ENCODE measurements around the gene SLC6A18. TPM values are rescaled to one million over a fixed set of nuclear protein-coding genes. Genes with fewer than 3 reads are reported as not detected.
A peak's percentile ranks its signal among the peaks of the same experiment; 100 is the strongest.
"Not testable (repeated sequence)": the region's sequence is repeated elsewhere in the genome, so short reads cannot be mapped to it uniquely, and the experiment has no call there.

The SLC6A18 gene
- total RNA-seq, 1 donor from 2014 or later: not detected

DNA sequence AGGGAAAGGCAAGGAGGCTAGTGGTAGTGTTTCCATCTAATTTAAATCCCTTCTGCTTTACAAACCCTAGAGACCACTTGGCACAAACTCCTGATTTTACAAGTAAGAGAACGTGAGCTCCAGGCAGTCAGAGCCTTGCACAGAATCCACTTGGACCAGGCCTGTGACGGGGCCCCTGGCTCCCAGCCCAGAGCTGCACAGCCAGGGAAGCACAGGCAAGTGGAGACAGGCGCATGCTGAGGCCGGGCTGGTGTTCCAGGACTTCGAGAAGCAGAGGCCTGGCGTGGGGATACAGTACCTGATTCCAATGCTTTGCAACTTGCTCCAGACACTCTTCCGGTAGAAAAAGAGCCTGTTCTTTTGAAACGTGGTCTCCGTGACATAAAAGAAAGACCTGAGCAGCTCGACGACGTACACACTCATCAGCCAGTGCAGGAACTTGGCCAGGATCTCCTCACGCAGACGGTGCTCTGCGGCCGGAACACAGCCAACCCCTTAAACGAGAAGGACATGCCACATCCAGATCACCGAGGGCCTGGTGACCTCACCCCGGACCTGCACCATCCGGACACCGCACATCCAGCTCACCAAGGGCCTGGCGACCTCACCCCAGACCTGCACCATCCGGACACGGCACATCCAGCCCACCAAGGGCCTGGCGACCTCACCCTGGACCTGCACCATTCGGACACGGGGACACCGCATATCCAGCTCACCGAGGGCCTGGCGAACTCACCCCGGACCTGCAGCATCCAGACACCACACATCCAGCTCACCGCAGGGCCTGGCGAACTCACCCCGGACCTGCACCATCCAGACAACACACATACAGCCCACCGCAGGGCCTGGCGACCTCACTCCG is 57.2 kb downstream of the SLC6A18 start:
- intact Hi-C loops (cut with DNase I): no loop called here
- peak; percentile 75 for DNase-seq (ENCODE audit: low spot score)

DNA sequence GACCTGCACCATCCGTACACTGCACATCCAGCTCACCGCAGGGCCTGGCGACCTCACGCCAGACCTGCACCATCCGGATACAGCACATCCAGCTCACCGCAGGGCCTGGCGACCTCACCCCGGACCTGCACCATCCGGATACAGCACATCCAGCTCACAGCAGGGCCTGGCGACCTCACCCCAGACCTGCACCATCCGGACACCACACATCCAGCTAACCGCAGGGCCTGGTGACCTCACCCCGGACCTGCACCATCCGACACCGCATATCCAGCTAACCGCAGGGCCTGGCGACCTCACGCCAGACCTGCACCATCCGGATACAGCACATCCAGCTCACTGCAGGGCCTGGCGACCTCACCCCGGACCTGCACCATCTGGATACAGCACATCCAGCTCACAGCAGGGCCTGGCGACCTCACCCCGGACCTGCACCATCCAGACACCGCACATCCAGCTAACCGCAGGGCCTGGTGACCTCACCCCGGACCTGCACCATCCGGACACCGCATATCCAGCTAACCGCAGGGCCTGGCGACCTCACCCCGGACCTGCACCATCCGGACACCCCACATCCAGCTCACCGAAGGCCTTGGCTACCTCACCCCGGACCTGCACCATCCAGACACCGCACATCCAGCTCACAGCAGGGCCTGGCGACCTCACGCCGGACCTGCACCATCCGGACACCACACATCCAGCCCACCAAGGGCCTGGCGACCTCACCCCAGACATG is 58.0 kb downstream of the SLC6A18 start:
- DNase-seq (ENCODE audit: low spot score): peak; percentile 24
- intact Hi-C loops (cut with DNase I): not testable (repeated sequence)

DNA sequence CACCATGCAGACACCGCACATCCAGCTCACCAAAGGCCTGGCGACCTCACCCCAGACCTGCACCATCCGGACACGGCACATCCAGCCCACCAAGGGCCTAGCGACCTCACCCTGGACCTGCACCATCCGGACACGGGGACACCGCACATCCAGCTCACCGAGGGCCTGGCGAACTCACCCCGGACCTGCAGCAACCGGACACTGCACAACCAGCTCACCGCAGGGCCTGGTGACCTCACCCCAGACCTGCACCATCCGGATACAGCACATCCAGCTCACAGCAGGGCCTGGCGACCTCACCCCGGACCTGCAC is 58.5 kb downstream of the SLC6A18 start:
- peak; percentile 67 for DNase-seq (ENCODE audit: low spot score)
- intact Hi-C loops (cut with DNase I): not testable (repeated sequence)

DNA sequence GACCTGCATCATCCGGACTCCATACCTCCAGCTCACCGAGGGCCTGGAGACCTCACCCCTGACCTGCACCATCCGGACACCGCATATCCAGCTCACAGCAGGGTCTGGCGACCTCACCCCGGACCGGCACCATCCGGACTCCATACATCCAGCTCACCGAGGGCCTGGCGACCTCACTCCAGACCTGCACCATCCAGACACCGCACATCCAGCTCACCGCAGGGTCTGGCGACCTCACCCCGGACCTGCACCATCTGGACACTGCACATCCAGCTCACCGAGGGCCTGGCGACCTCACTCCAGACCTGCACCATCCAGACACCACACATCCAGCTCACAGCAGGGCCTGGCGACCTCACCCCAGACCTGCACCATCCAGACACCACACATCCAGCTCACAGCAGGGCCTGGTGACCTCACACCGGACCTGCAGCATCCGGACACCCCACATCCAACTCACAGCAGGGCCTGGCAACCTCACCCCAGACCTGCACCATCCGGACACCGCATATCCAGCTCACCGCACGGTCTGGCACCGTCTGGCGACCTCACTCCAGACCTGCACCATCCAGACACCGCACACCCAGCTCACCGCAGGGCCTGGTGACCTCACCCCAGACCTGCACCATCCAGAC is 59.3 kb downstream of the SLC6A18 start:
- DNase-seq (ENCODE audit: low spot score); intact Hi-C loops (cut with DNase I): not testable (repeated sequence)

DNA sequence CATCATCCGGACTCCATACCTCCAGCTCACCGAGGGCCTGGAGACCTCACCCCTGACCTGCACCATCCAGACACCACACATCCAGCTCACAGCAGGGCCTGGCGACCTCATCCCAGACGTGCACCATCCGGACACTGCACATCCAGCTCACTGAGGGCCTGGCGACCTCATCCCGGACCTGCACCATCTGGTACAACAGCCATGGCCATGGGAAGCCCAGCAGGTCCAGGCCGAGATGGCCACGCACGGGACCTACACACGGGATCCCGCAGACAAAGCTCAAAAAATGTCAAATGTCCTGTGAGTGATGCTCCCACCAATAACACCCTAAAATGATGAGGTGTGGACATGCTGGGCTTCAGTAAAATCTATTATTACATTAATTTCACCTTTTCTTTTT is 60.0 kb downstream of the SLC6A18 start:
- no peak for DNase-seq (ENCODE audit: low spot score)
- intact Hi-C loops (cut with DNase I): no loop called here

DNA sequence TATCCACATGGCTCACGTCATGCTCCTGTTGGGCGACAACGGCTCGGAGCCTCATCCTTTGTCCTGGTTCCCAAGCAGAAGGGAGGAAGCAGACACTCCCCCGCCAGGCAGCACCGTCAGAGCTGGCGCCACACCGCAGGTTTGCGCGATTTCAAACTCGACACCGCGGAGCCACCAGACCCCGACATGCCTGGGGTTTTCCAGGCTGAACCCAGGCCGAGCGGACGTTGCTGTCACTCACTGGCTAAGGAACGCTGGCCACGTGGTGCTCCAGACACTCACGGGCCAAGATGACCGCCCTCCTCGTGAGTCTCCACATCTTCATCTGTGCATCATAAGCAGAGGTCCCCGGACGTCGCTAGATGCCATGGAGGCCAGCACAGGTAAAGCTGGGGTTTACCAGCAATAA is 60.7 kb downstream of the SLC6A18 start:
- intact Hi-C loops (cut with DNase I): no loop called here
- no peak for DNase-seq (ENCODE audit: low spot score)

DNA sequence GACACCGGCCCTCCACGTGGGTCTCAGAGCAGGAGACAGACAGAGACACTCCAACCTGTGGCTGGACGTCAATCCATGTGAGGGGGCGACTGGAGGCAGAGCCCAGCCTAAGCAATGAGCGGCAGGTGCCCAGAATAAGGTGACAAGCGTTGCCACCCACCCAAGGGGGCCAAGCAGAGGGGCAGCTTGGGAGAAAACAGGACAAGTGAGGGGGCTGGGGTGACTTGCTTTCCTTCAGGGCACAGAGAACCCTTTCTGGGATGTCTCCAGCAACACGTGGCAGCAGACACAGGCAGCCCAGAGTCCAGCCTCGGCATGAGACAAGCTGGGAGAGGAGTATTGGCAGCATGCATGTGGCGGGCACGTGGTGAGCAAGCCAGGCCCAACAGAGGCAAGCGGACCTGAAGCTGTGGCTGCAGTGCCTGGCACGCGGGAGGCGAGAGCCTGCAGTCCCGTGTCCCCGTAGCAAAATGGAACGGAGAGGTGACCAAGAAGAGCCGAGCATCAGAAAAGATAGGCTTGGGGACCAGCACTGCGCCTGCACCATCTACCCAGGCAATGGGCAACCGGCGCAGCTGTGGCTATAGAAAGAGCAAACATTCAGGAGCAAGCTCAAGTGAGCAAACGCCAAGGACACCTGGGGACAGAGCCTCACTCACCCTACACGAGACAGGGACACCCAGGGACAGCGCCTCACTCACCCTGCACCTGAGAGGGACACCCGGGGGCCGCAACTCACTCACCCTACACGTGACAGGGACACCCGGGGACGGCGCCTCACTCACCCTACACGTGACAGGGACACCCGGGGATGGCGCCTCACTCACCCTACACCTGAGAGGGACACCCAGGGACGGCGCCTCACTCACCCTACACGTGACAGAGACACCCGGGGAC is 63.5 kb downstream of the SLC6A18 start:
- intact Hi-C loops (cut with DNase I): no loop called here
- DNase-seq (ENCODE audit: low spot score): no peak

DNA sequence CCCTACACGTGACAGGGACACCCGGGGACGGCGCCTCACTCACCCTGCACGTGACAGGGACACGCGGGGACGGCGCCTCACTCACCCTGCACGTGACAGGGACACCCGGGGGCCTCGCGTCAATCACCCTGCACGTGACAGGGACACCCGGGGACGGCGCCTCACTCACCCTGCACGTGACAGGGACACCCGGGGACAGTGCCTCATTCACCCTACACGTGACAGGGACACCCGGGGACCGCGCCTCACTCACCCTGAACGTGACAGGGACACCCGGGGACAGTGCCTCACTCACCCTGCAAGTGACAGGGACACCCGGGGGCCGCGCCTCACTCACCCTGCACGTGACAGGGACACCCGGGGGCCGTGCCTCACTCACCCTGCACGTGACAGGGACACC is 64.4 kb downstream of the SLC6A18 start:
- DNase-seq (ENCODE audit: low spot score); intact Hi-C loops (cut with DNase I): not testable (repeated sequence)

DNA sequence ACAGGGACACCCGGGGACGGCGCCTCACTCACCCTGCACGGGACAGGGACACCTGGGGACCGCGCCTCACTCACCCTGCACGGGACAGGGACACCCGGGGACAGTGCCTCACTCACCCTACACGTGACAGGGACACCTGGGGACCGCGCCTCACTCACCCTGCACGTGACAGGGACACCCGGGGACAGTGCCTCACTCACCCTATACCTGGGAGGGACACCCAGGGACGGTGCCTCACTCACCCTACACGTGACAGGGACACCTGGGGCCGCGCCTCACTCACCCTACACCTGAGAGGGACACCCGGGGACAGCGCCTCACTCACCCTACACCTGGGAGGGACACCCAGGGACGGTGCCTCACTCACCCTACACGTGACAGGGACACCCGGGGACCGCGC is 65.8 kb downstream of the SLC6A18 start:
- DNase-seq (ENCODE audit: low spot score); intact Hi-C loops (cut with DNase I): not testable (repeated sequence)

DNA sequence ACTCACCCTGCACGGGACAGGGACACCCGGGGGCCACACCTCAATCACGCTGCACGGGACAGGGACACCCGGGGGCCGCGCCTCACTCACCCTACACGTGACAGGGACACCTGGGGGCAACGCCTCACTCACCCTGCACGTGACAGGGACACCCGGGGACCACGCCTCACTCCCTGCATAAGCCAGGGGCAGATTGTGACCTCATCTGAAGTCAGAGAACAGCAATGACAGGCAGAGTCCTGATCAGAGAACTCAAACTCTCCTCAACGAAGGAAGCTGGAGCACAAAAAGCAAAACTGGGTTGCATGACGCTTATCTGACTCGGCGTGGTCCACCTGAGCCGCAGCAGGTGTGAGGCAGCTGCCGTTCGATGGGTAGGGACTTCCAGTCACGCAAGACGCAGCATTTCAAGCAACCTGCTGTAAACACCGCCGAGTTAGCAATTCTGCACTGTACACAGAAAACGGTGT is 66.5 kb downstream of the SLC6A18 start:
- DNase-seq (ENCODE audit: low spot score): no peak
- intact Hi-C loops (cut with DNase I): no loop called here

DNA sequence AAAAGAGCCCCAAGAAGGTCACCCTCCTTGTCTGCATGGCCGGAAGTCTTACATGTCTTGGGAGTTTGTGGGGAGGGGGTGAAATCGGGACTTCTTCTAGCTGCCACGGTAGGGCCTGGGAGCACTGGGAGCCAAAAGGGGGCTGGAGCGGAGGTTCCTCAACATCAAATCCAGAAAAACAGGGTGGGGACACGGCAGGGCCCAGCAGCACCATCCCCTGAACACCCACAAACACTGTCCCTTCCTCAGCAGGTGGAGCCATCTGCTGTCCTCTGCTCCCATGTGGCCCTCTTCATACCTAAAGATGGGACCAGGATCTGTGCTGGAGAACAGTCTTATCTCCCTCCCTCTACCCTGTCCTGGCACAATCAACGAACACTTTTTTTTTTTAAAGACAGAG is 67.0 kb downstream of the SLC6A18 start:
- DNase-seq (ENCODE audit: low spot score): no peak
- intact Hi-C loops (cut with DNase I): no loop called here

DNA sequence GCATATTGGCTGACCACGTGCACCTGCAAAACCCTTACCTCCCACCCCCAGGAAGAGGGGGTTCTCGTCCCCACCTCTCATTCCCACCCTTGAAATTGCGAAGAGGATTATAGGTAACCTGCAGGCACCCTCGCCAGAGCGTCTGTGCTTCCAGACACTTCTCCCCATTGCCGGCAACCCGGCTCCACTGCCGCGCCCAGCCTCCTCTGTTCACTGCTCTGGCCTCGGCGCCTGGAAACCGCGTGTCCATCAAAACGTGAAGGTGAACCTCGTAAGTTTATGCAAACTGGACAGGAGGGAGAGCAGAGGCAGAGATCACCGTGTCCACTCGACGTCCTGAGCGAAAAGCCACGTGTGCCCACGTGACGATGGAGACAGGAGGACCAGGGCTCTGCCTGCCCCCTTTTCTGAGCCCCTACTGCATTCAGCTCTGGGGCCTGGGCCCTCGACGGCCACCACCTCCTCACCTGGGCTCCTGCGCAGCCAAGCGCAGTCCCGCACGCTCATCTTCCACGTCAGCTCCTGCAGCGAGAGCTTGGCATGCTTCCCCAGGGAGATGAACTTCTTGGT is 67.8 kb downstream of the SLC6A18 start:
- no peak for DNase-seq (ENCODE audit: low spot score)
- intact Hi-C loops (cut with DNase I): no loop called here

DNA sequence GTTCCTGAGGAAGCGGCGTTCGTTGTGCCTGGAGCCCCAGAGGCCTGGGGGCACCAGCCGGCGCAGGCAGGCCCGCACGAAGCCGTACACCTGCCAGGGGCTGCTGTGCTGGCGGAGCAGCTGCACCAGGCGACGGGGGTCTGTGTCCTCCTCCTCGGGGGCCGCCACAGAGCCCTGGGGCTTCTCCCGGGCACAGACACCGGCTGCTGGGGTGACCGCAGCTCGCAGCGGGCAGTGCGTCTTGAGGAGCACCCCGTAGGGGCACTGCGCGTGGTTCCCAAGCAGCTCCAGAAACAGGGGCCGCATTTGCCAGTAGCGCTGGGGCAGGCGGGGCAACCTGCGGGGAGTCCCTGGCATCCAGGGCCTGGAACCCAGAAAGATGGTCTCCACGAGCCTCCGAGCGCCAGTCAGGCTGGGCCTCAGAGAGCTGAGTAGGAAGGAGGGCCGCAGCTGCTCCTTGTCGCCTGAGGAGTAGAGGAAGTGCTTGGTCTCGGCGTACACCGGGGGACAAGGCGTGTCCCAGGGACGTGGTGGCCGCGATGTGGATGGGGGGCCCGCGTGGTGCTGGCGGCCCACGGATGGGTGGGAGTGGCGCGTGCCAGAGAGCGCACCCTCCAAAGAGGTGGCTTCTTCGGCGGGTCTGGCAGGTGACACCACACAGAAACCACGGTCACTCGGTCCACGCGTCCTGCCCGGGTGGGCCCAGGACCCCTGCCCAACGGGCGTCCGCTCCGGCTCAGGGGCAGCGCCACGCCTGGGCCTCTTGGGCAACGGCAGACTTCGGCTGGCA is 68.4 kb downstream of the SLC6A18 start:
- intact Hi-C loops (cut with DNase I): no loop called here
- DNase-seq (ENCODE audit: low spot score): no peak

DNA sequence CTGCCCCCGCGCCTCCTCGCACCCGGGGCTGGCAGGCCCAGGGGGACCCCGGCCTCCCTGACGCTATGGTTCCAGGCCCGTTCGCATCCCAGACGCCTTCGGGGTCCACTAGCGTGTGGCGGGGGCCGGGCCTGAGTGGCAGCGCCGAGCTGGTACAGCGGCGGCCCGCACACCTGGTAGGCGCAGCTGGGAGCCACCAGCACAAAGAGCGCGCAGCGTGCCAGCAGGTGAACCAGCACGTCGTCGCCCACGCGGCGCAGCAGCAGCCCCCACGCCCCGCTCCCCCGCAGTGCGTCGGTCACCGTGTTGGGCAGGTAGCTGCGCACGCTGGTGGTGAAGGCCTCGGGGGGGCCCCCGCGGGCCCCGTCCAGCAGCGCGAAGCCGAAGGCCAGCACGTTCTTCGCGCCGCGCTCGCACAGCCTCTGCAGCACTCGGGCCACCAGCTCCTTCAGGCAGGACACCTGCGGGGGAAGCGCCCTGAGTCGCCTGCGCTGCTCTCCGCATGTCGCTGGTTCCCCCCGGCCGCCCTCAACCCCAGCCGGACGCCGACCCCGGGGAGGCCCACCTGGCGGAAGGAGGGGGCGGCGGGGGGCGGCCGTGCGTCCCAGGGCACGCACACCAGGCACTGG is 69.1 kb downstream of the SLC6A18 start:
- DNase-seq (ENCODE audit: low spot score): no peak
- intact Hi-C loops (cut with DNase I): no loop called here

DNA sequence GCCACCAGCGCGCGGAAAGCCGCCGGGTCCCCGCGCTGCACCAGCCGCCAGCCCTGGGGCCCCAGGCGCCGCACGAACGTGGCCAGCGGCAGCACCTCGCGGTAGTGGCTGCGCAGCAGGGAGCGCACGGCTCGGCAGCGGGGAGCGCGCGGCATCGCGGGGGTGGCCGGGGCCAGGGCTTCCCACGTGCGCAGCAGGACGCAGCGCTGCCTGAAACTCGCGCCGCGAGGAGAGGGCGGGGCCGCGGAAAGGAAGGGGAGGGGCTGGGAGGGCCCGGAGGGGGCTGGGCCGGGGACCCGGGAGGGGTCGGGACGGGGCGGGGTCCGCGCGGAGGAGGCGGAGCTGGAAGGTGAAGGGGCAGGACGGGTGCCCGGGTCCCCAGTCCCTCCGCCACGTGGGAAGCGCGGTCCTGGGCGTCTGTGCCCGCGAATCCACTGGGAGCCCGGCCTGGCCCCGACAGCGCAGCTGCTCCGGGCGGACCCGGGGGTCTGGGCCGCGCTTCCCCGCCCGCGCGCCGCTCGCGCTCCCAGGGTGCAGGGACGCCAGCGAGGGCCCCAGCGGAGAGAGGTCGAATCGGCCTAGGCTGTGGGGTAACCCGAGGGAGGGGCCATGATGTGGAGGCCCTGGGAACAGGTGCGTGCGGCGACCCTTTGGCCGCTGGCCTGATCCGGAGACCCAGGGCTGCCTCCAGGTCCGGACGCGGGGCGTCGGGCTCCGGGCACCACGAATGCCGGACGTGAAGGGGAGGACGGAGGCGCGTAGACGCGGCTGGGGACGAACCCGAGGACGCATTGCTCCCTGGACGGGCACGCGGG is 69.9 kb downstream of the SLC6A18 start, which contains the start of gene TERT:
Gene TERT (minus strand): TSS at position 234 of the 815 bp plus-strand sequence. CDS start 79 bp downstream, at position 155.
- DNase-seq (ENCODE audit: low spot score): peak; percentile 61
- intact Hi-C loops (cut with DNase I): no loop called here

DNA sequence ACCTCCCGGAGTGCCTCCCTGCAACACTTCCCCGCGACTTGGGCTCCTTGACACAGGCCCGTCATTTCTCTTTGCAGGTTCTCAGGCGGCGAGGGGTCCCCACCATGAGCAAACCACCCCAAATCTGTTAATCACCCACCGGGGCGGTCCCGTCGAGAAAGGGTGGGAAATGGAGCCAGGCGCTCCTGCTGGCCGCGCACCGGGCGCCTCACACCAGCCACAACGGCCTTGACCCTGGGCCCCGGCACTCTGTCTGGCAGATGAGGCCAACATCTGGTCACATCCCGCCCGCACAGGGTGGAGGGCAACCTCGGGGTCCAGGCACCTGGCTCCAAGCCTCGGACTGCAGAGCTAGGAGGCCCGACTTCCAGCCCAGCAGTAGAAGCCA is 70.5 kb downstream of the SLC6A18 start:
- DNase-seq (ENCODE audit: low spot score): peak; percentile 65
- intact Hi-C loops (cut with DNase I): no loop called here

All from cardiac septum (tissue), 1 donor.